Ovary (tissue), 3 donors: ENCODE data around the gene TSKU.

Experiments
- CTCF ChIP-seq, 3 donors: fragments of 450-650 bp in 2 of 3; fragments of 200-600 bp in 1 of 3; IDR thresholded peaks; one replicate each; pipeline versions ENCODE4 v1.5.1 to v1.8.0; 2016 to 2022; ENCODE audit warnings: antibody characterized with exemption in 3 of 3, mild to moderate bottlenecking in 1 of 3
- EP300 ChIP-seq: sonication (generic); formaldehyde crosslinking; IDR thresholded peaks from one replicate; pipeline ENCODE4 v1.6.1; 2017; ENCODE audit warnings: antibody characterized with exemption
- POLR2A ChIP-seq: fragments of 450-650 bp; IDR thresholded peaks from one replicate; pipeline ENCODE4 v1.6.1; 2017; ENCODE audit warnings: antibody characterized with exemption, mild to moderate bottlenecking, moderate library complexity
- donor health status: DM: no; HTN: no; CAD: no.

GRCh38 chr11:76820184-76820566, 37.0 kb downstream of the TSKU start:
- TF ChIP-seq CTCF (IDR thresholded peaks at IDR 0.05): no peak
- TF ChIP-seq POLR2A: no peak
- TF ChIP-seq EP300: no peak
